ENCODE results near the gene SLC22A15. TPM values are rescaled to one million over a fixed set of nuclear protein-coding genes. Genes with fewer than 3 reads are reported as not detected.
A peak's percentile ranks its signal among the peaks of the same experiment; 100 is the strongest.
"Not testable (repeated sequence)": the region's sequence is repeated elsewhere in the genome, so short reads cannot be mapped to it uniquely, and the experiment has no call there.

SLC22A15 gene
- total RNA-seq, 2 experiments from 2014 or later = 0.82 to 2.8 TPM

GRCh38 chr1:115969509-115969908 lies 6.8 kb upstream of the SLC22A15 start:
- H3K79me2 ChIP-seq (ENCODE audit: insufficient read depth, low read depth, low read length) = no peaks in the 10 kb centered on the region
- no peak overlapping the region for H3K27ac ChIP-seq (ENCODE audit: low read depth, low read length, poor library complexity, severe bottlenecking)
- POLR2A ChIA-PET = no interaction called here
- H3K4me3 ChIP-seq (ENCODE audit: low read depth, low read length, poor library complexity, severe bottlenecking) = no peak overlapping the region
- H3K9me2 ChIP-seq (ENCODE audit: insufficient read depth, low read length) = no peaks in the 10 kb centered on the region
- H3K4me2 ChIP-seq (ENCODE audit: low read length) = peak overlapping the region; percentile 12; the same call in 1 of the 2 replicates
- CTCF ChIA-PET (ENCODE audit: unreplicated experiment) = no interaction called here
- peak; percentile 67 for DNase-seq (ENCODE audit: low spot score)
- no peak overlapping the region for H2AFZ ChIP-seq (ENCODE audit: low read length)
- TF ChIP-seq EZH2phosphoT487 (IDR thresholded peaks at IDR 0.05; ENCODE audit: borderline replicate concordance, low read depth, low read length) = no peak
- TF ChIP-seq, protein P1, sequence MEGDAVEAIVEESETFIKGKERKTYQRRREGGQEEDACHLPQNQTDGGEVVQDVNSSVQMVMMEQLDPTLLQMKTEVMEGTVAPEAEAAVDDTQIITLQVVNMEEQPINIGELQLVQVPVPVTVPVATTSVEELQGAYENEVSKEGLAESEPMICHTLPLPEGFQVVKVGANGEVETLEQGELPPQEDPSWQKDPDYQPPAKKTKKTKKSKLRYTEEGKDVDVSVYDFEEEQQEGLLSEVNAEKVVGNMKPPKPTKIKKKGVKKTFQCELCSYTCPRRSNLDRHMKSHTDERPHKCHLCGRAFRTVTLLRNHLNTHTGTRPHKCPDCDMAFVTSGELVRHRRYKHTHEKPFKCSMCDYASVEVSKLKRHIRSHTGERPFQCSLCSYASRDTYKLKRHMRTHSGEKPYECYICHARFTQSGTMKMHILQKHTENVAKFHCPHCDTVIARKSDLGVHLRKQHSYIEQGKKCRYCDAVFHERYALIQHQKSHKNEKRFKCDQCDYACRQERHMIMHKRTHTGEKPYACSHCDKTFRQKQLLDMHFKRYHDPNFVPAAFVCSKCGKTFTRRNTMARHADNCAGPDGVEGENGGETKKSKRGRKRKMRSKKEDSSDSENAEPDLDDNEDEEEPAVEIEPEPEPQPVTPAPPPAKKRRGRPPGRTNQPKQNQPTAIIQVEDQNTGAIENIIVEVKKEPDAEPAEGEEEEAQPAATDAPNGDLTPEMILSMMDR (conservative IDR thresholded peaks at IDR 0.05; ENCODE audit: low read length) = no peak
- H4K20me1 ChIP-seq (ENCODE audit: insufficient read depth, low read length) = no peaks in the 10 kb centered on the region
- H3K4me1 ChIP-seq (ENCODE audit: insufficient read depth, low read length, poor library complexity, severe bottlenecking) = no peaks in the 10 kb centered on the region
- intact Hi-C loops (cut with micrococcal nuclease; ENCODE audit: unreplicated experiment) = no loop called here
- no TSS peak for BruUV-seq (replicated peaks)
- H3K9me3 ChIP-seq (ENCODE audit: low read length) = no peaks in the 10 kb centered on the region
- no peaks in the 10 kb centered on the region for H3K36me3 ChIP-seq (ENCODE audit: insufficient read depth, low read length)

GRCh38 chr1:115971778-115972177 lies 4.5 kb upstream of the SLC22A15 start:
- H3K9me2 ChIP-seq (ENCODE audit: insufficient read depth, low read length); H4K20me1 ChIP-seq (ENCODE audit: insufficient read depth, low read length); CTCF ChIA-PET (ENCODE audit: unreplicated experiment); H3K36me3 ChIP-seq (ENCODE audit: insufficient read depth, low read length); POLR2A ChIA-PET; intact Hi-C loops (cut with micrococcal nuclease; ENCODE audit: unreplicated experiment); H2AFZ ChIP-seq (ENCODE audit: low read length); H3K4me1 ChIP-seq (ENCODE audit: insufficient read depth, low read length, poor library complexity, severe bottlenecking); H3K4me2 ChIP-seq (ENCODE audit: low read length); BruUV-seq (replicated peaks); DNase-seq (ENCODE audit: low spot score); H3K4me3 ChIP-seq (ENCODE audit: low read depth, low read length, poor library complexity, severe bottlenecking); H3K79me2 ChIP-seq (ENCODE audit: insufficient read depth, low read depth, low read length); H3K27ac ChIP-seq (ENCODE audit: low read depth, low read length, poor library complexity, severe bottlenecking); H3K9me3 ChIP-seq (ENCODE audit: low read length): not testable (repeated sequence)

GRCh38 chr1:115973154-115973553 lies 3.2 kb upstream of the SLC22A15 start:
- H4K20me1 ChIP-seq (ENCODE audit: insufficient read depth, low read length) = no peaks in the 10 kb centered on the region
- H3K27ac ChIP-seq (ENCODE audit: low read depth, low read length, poor library complexity, severe bottlenecking) = no peak overlapping the region
- intact Hi-C loops (cut with micrococcal nuclease; ENCODE audit: unreplicated experiment) = no loop called here
- no peak for TF ChIP-seq EZH2phosphoT487 (IDR thresholded peaks at IDR 0.05; ENCODE audit: borderline replicate concordance, low read depth, low read length)
- TF ChIP-seq, protein P1 (conservative IDR thresholded peaks at IDR 0.05; ENCODE audit: low read length) = no peak
- DNase-seq (ENCODE audit: low spot score) = no peak
- no peaks in the 10 kb centered on the region for H3K79me2 ChIP-seq (ENCODE audit: insufficient read depth, low read depth, low read length)
- ChIA-PET CTCF (ENCODE audit: unreplicated experiment) (no interaction called here), POLR2A (interaction anchor here (1.4 kb wide), 1 partner anchor 10 kb away, joined by 3 read pairs; no protein-coding TSS in a partner anchor)
- H2AFZ ChIP-seq (ENCODE audit: low read length) = no peak overlapping the region
- no peaks in the 10 kb centered on the region for H3K9me2 ChIP-seq (ENCODE audit: insufficient read depth, low read length)
- H3K4me1 ChIP-seq (ENCODE audit: insufficient read depth, low read length, poor library complexity, severe bottlenecking) = no peaks in the 10 kb centered on the region
- no peaks in the 10 kb centered on the region for H3K36me3 ChIP-seq (ENCODE audit: insufficient read depth, low read length)
- H3K9me3 ChIP-seq (ENCODE audit: low read length) = 0 out of 2 replicates have a peak, but pooled peaks cover 5% of the 10 kb centered on the region
- H3K4me2 ChIP-seq (ENCODE audit: low read length) = no peak overlapping the region
- no peak overlapping the region for H3K4me3 ChIP-seq (ENCODE audit: low read depth, low read length, poor library complexity, severe bottlenecking)
- no TSS peak for BruUV-seq (replicated peaks)

Measured in OCI-LY7 (cell line).